Spleen (tissue), 7 donors: ENCODE results near the gene AHDC1.

Source experiments
- CTCF ChIP-seq, 11 experiments: fragments of 200-600 bp in 7 of 11; fragments of 450-650 bp in 4 of 11; sonication (generic) in 4 of 11; IDR thresholded peaks in 8 of 11; conservative IDR thresholded peaks in 3 of 11; 1 replicate in 7 of 11; 2 replicates in 4 of 11; pipeline versions ENCODE4 v1.4.0 to v1.8.0; 2016 to 2021; ENCODE audit warnings: antibody characterized with exemption in 11 of 11, inconsistent platforms in 4 of 11, mild to moderate bottlenecking in 1 of 11
- POLR2A ChIP-seq, 3 donors: fragments of 450-650 bp; IDR thresholded peaks; one replicate each; pipeline ENCODE4 v1.5.1; 2017; ENCODE audit warnings: antibody characterized with exemption in 3 of 3, mild to moderate bottlenecking in 1 of 3
- POLR2AphosphoS5 ChIP-seq, 3 donors: sonication (generic); formaldehyde crosslinking; IDR thresholded peaks; one replicate each; pipeline ENCODE4 v1.5.1; 2017; ENCODE audit warnings: antibody characterized with exemption in 3 of 3
- donor health status: DM: no; HTN: no; CAD: no; lungs with moderate emphysema.
- donor health status: DM: no; HTN: no; CAD: no.
- donor health status: DM: no; HTN: no; CAD: no.

- peak in 1 of 11 experiments; percentile 21 for TF ChIP-seq CTCF (IDR thresholded peaks at IDR 0.05 in 8 of 11, conservative IDR thresholded peaks at IDR 0.05 in 3 of 11)
- no peak for TF ChIP-seq POLR2A (IDR thresholded peaks at IDR 0.05)
- peak in 1 of 3 donors; percentile 44 for TF ChIP-seq POLR2AphosphoS5 (IDR thresholded peaks at IDR 0.05)
These were observed 28.8 kb downstream of the AHDC1 start for GRCh38 chr1:27574871-27575831.
